WTC11 (cell line): ENCODE data around the gene KLRD1. TPM values are rescaled to one million over a fixed set of nuclear protein-coding genes. Genes with fewer than 3 reads are reported as not detected.

Experiments used
- ATAC-seq: fragments of 200-7000 bp; cut with Tn5 transposase; 2 replicates; pipeline ENCODE4 v1.10.0; 2021; ENCODE audit warnings: mild to moderate bottlenecking, moderate library complexity
- CTCF ChIA-PET: fragments of 300-600 bp; sonication (Branson Sonifier 250); formaldehyde crosslinking; loops from one replicate; lab custom pipeline; 2021; ENCODE audit warnings: antibody characterized with exemption; lab: Charles Lee
- POLR2A ChIA-PET: fragments of 350-600 bp; sonication (Branson Sonifier 250); formaldehyde crosslinking; loops from one replicate; lab custom pipeline; 2021; ENCODE audit warnings: antibody characterized with exemption; lab: Charles Lee
- DNase-seq: peaks from one replicate; pipeline ENCODE4 v3.0.0; 2021; ENCODE audit warnings: low spot score
- H3K27ac Mint-ChIP-seq: 2 replicates; pipeline ENCODE4 v1.8.0; 2021; ENCODE audit warnings: mixed read lengths
- H3K27me3 Mint-ChIP-seq: 2 replicates; pipeline ENCODE4 v1.8.0; 2021; ENCODE audit warnings: low read depth, mild to moderate bottlenecking, moderate library complexity, mixed read lengths
- H3K36me3 Mint-ChIP-seq: 2 replicates; pipeline ENCODE4 v1.8.0; 2021; ENCODE audit warnings: mixed read lengths
- H3K4me1 Mint-ChIP-seq: 2 replicates; pipeline ENCODE4 v1.8.0; 2022; ENCODE audit warnings: mixed read lengths
- H3K4me3 Mint-ChIP-seq: 2 replicates; pipeline ENCODE4 v1.8.0; 2021; ENCODE audit warnings: mild to moderate bottlenecking, moderate library complexity, mixed read lengths
- H3K9me3 Mint-ChIP-seq: 2 replicates; pipeline ENCODE4 v1.8.0; 2021; ENCODE audit warnings: mixed read lengths
- CBFB ChIP-seq: sonication (generic); formaldehyde crosslinking; IDR thresholded peaks from 2 replicates; pipeline ENCODE4 v1.8.1; 2022; ENCODE audit warnings: mild to moderate bottlenecking, low read depth, missing genetic modification reagents
- CREB1 ChIP-seq: sonication (generic); formaldehyde crosslinking; IDR thresholded peaks from 2 replicates; pipeline ENCODE4 v1.8.0; 2023; ENCODE audit warnings: mild to moderate bottlenecking, missing genetic modification reagents
- ELF4 ChIP-seq: sonication (generic); formaldehyde crosslinking; IDR thresholded peaks from 2 replicates; pipeline ENCODE4 v1.8.1; 2022; ENCODE audit warnings: low read depth, mild to moderate bottlenecking, moderate library complexity, missing genetic modification reagents
- ESRRA ChIP-seq: sonication (generic); formaldehyde crosslinking; IDR thresholded peaks from 2 replicates; pipeline ENCODE4 v1.8.1; 2022; ENCODE audit warnings: mild to moderate bottlenecking, missing genetic modification reagents, borderline replicate concordance
- FOXK1 ChIP-seq: sonication (generic); formaldehyde crosslinking; IDR thresholded peaks from 2 replicates; pipeline ENCODE4 v1.8.0; 2022; ENCODE audit warnings: mild to moderate bottlenecking, moderate library complexity, missing genetic modification reagents
- GABPB1 ChIP-seq: sonication (generic); formaldehyde crosslinking; IDR thresholded peaks from 2 replicates; pipeline ENCODE4 v1.8.1; 2023; ENCODE audit warnings: mild to moderate bottlenecking, missing genetic modification reagents
- KAT7 ChIP-seq: sonication (generic); formaldehyde crosslinking; IDR thresholded peaks from 2 replicates; pipeline ENCODE4 v1.8.1; 2023; ENCODE audit warnings: missing genetic modification reagents, mild to moderate bottlenecking, borderline replicate concordance
- MAX ChIP-seq: sonication (generic); formaldehyde crosslinking; IDR thresholded peaks from 2 replicates; pipeline ENCODE4 v1.8.0; 2022; ENCODE audit warnings: mild to moderate bottlenecking, missing genetic modification reagents
- MYBL2 ChIP-seq: sonication (generic); formaldehyde crosslinking; IDR thresholded peaks from 2 replicates; pipeline ENCODE4 v1.8.1; 2023; ENCODE audit warnings: mild to moderate bottlenecking, moderate library complexity, missing genetic modification reagents
- NR3C1 ChIP-seq: sonication (generic); formaldehyde crosslinking; conservative IDR thresholded peaks from 2 replicates; pipeline ENCODE4 v1.8.1; 2023; ENCODE audit warnings: low read depth, mild to moderate bottlenecking, missing genetic modification reagents
- OVOL2 ChIP-seq: fragments of 250-450 bp; sonication (Bioruptor Pico); IDR thresholded peaks from 2 replicates; pipeline ENCODE4 v1.9.0; 2021; ENCODE audit warnings: mild to moderate bottlenecking, borderline replicate concordance
- PRDM15 ChIP-seq: sonication (generic); formaldehyde crosslinking; IDR thresholded peaks from 2 replicates; pipeline ENCODE4 v1.8.0; 2022; ENCODE audit warnings: missing genetic modification reagents
- RELA ChIP-seq: sonication (generic); formaldehyde crosslinking; IDR thresholded peaks from 2 replicates; pipeline ENCODE4 v1.8.1; 2022; ENCODE audit warnings: missing genetic modification reagents, mild to moderate bottlenecking, borderline replicate concordance
- RORB ChIP-seq: fragments of 250-450 bp; sonication (Bioruptor Pico); IDR thresholded peaks from 2 replicates; pipeline ENCODE4 v1.9.0; 2021; ENCODE audit warnings: mild to moderate bottlenecking
- TEAD1 ChIP-seq: sonication (generic); formaldehyde crosslinking; IDR thresholded peaks from 2 replicates; pipeline ENCODE4 v1.8.0; 2022; ENCODE audit warnings: mild to moderate bottlenecking, missing genetic modification reagents
- ZMAT4 ChIP-seq: fragments of 250-450 bp; sonication (Bioruptor Pico); IDR thresholded peaks from 2 replicates; pipeline ENCODE4 v1.9.0; 2021; ENCODE audit warnings: mild to moderate bottlenecking
- ZNF138 ChIP-seq: sonication (generic); formaldehyde crosslinking; conservative IDR thresholded peaks from 2 replicates; pipeline ENCODE4 v1.8.1; 2022; ENCODE audit warnings: mild to moderate bottlenecking, moderate library complexity, missing genetic modification reagents
- ZNF219 ChIP-seq: sonication (generic); formaldehyde crosslinking; IDR thresholded peaks from 2 replicates; pipeline ENCODE4 v1.8.0; 2023; ENCODE audit warnings: missing genetic modification reagents, mild to moderate bottlenecking, borderline replicate concordance
- ZNF232 ChIP-seq: sonication (generic); formaldehyde crosslinking; IDR thresholded peaks from 2 replicates; pipeline ENCODE4 v1.8.0; 2022; ENCODE audit warnings: mild to moderate bottlenecking, missing genetic modification reagents
- ZNF671 ChIP-seq: fragments of 250-450 bp; sonication (Bioruptor Pico); IDR thresholded peaks from 2 replicates; pipeline ENCODE4 v1.8.0; 2021; ENCODE audit warnings: mild to moderate bottlenecking
- total RNA-seq: library from RNA; stranded (reverse); gene quantifications from 3 replicates; pipeline ENCODE4 v1.2.3, GENCODE V29; 2021
- TF ChIP-seq, protein P1 (sequence below): sonication (generic); formaldehyde crosslinking; IDR thresholded peaks from 2 replicates; pipeline ENCODE4 v1.8.1; 2023; ENCODE audit warnings: mild to moderate bottlenecking, moderate library complexity, missing genetic modification reagents
- TF ChIP-seq, protein P2 (sequence below): sonication (generic); formaldehyde crosslinking; IDR thresholded peaks from 2 replicates; pipeline ENCODE4 v1.8.1; 2022; ENCODE audit warnings: low read depth, missing genetic modification reagents, borderline replicate concordance
- TF ChIP-seq, protein P3 (sequence below): sonication (generic); formaldehyde crosslinking; IDR thresholded peaks from 2 replicates; pipeline ENCODE4 v1.8.1; 2022; ENCODE audit warnings: missing genetic modification reagents, borderline replicate concordance

KLRD1 gene
- total RNA-seq, 1 experiment from 2014 or later = 0.55 TPM

GRCh38 chr12:10283027-10283426 is 24.6 kb upstream of the KLRD1 start:
- H3K36me3 Mint-ChIP-seq = no peaks in the 10 kb centered on the region
- 0 out of 2 replicates have a peak, but pooled peaks cover 3% of the 10 kb centered on the region for H3K9me3 Mint-ChIP-seq
- H3K4me3 Mint-ChIP-seq = no peak overlapping the region
- ATAC-seq (no peak), DNase-seq (no peak)
- H3K27me3 Mint-ChIP-seq = no peaks in the 10 kb centered on the region
- H3K27ac Mint-ChIP-seq = no peak overlapping the region
- ChIA-PET CTCF (interaction anchor here (1.1 kb wide), 1 partner anchor 22 kb away, joined by 3 read pairs; no protein-coding TSS in a partner anchor), POLR2A (no interaction called here)
- no peak for TF ChIP-seq ZNF219
- TF ChIP-seq KAT7 (CRISPR knock-in tag) = no peak
- TF ChIP-seq GABPB1 (CRISPR knock-in tag) = no peak
- TF ChIP-seq OVOL2 = no peak
- no peak for TF ChIP-seq NR3C1
- TF ChIP-seq FOXK1 = no peak
- TF ChIP-seq RORB (CRISPR knock-in tag) = no peak
- no peak for TF ChIP-seq RELA (CRISPR knock-in tag)
- TF ChIP-seq MYBL2 (CRISPR knock-in tag) = no peak
- TF ChIP-seq MAX (CRISPR knock-in tag) = no peak
- no peak for TF ChIP-seq ELF4 (CRISPR knock-in tag)
- TF ChIP-seq, protein P1, sequence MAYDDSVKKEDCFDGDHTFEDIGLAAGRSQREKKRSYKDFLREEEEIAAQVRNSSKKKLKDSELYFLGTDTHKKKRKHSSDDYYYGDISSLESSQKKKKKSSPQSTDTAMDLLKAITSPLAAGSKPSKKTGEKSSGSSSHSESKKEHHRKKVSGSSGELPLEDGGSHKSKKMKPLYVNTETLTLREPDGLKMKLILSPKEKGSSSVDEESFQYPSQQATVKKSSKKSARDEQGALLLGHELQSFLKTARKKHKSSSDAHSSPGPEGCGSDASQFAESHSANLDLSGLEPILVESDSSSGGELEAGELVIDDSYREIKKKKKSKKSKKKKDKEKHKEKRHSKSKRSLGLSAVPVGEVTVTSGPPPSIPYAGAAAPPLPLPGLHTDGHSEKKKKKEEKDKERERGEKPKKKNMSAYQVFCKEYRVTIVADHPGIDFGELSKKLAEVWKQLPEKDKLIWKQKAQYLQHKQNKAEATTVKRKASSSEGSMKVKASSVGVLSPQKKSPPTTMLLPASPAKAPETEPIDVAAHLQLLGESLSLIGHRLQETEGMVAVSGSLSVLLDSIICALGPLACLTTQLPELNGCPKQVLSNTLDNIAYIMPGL (CRISPR knock-in tag) = no peak
- H3K4me1 Mint-ChIP-seq = no peaks in the 10 kb centered on the region

GRCh38 chr12:10285919-10286318 is 21.8 kb upstream of the KLRD1 start:
- H3K4me1 Mint-ChIP-seq = no peaks in the 10 kb centered on the region
- DNase-seq (no peak), ATAC-seq (no peak)
- TF ChIP-seq ZNF138 = no peak
- no peak for TF ChIP-seq FOXK1
- TF ChIP-seq ZNF232 (CRISPR knock-in tag) = no peak
- TF ChIP-seq, protein P2, sequence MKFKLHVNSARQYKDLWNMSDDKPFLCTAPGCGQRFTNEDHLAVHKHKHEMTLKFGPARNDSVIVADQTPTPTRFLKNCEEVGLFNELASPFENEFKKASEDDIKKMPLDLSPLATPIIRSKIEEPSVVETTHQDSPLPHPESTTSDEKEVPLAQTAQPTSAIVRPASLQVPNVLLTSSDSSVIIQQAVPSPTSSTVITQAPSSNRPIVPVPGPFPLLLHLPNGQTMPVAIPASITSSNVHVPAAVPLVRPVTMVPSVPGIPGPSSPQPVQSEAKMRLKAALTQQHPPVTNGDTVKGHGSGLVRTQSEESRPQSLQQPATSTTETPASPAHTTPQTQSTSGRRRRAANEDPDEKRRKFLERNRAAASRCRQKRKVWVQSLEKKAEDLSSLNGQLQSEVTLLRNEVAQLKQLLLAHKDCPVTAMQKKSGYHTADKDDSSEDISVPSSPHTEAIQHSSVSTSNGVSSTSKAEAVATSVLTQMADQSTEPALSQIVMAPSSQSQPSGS = no peak
- no peak for TF ChIP-seq ZMAT4 (CRISPR knock-in tag)
- no peak for TF ChIP-seq TEAD1 (CRISPR knock-in tag)
- no peak for TF ChIP-seq MAX (CRISPR knock-in tag)
- no peak for TF ChIP-seq PRDM15 (CRISPR knock-in tag)
- TF ChIP-seq CREB1 (CRISPR knock-in tag) = no peak
- no peak for TF ChIP-seq ZNF671 (CRISPR knock-in tag)
- no peak for TF ChIP-seq ESRRA (CRISPR knock-in tag)
- TF ChIP-seq, protein P3, sequence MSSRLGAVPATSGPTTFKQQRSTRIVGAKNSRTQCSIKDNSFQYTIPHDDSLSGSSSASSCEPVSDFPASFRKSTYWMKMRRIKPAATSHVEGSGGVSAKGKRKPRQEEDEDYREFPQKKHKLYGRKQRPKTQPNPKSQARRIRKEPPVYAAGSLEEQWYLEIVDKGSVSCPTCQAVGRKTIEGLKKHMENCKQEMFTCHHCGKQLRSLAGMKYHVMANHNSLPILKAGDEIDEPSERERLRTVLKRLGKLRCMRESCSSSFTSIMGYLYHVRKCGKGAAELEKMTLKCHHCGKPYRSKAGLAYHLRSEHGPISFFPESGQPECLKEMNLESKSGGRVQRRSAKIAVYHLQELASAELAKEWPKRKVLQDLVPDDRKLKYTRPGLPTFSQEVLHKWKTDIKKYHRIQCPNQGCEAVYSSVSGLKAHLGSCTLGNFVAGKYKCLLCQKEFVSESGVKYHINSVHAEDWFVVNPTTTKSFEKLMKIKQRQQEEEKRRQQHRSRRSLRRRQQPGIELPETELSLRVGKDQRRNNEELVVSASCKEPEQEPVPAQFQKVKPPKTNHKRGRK (CRISPR knock-in tag) = no peak
- no peak for TF ChIP-seq CBFB (CRISPR knock-in tag)
- H3K9me3 Mint-ChIP-seq = 0 out of 2 replicates have a peak, but pooled peaks cover 2% of the 10 kb centered on the region
- ChIA-PET CTCF (no interaction called here), POLR2A (no interaction called here)
- no peak overlapping the region for H3K4me3 Mint-ChIP-seq
- no peaks in the 10 kb centered on the region for H3K27me3 Mint-ChIP-seq
- no peak overlapping the region for H3K27ac Mint-ChIP-seq
- H3K36me3 Mint-ChIP-seq = no peaks in the 10 kb centered on the region
